GM11168 (cell line): ENCODE data around the gene NBPF6.
"Not testable (repeated sequence)": the region's sequence is repeated elsewhere in the genome, so short reads cannot be mapped to it uniquely, and the experiment has no call there.

Source experiments
- in situ Hi-C: fragments of 300-500 bp; cut with MboI; formaldehyde crosslinking; loops from one replicate; pipeline ENCODE4 v1.12.0; 2022; ENCODE audit warnings: low sequenced_read_pairs; ENCODE audit not compliant: unreplicated experiment

Gene NBPF6

GRCh38 chr1:108495008-108495407 lies 44.9 kb downstream of the NBPF6 start:
- in situ Hi-C loops = loop anchor here (25.0 kb wide), 1 partner anchor 133 kb away; no protein-coding TSS in a partner anchor

GRCh38 chr1:108496856-108497255 lies 46.7 kb downstream of the NBPF6 start:
- in situ Hi-C loops = loop anchor here (25.0 kb wide), 1 partner anchor 135 kb away; no protein-coding TSS in a partner anchor

DNA sequence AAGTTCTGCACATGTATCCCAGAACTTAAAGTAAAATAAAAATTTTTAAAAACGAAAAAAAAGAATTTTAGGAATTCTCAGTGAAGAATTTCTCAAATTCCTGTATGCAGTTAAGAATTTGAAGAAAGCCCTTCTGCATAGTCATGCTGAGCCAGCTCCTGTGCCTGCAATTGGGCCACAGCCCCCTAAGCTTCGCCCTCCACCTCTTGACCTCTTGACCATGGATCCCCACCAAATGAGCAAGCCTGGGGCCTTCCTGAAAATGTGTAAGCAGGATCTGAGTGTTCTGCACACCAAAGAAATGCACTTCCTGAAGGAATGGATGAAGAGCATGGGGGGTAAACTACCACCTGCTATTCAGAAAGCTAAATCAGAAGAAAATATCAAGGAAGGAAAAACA lies 52.0 kb downstream of the NBPF6 start:
- in situ Hi-C loops = loop anchor here (10.0 kb wide), 1 partner anchor 143 kb away; no protein-coding TSS in a partner anchor

GRCh38 chr1:108502624-108503023 lies 52.5 kb downstream of the NBPF6 start:
- in situ Hi-C loops = loop anchor here (10.0 kb wide), 1 partner anchor 142 kb away; no protein-coding TSS in a partner anchor

- in situ Hi-C loops = loop anchor here (10.0 kb wide), 1 partner anchor 142 kb away; no protein-coding TSS in a partner anchor
These were observed 53.1 kb downstream of the NBPF6 start for GRCh38 chr1:108503062-108503733.

DNA sequence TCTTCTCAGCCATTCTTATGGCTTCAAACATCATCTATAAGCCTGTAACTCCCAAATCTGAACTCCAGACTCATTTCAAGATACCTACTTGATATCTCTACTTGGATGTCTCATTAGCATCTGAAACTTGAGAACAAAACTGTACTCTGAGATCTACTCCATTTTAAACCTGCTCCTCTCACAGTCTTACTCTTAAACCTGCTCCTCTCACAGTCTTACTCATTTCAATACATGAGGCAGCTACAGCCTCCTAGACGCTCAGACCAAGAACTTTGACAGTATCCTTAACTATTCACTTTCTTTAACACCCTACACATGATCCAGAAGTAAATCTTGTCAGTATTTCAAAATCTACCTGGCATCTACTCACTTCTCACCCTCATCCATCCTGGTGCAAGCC lies 54.3 kb downstream of the NBPF6 start:
- in situ Hi-C loops = loop anchor here (10.0 kb wide), 1 partner anchor 140 kb away; no protein-coding TSS in a partner anchor

- in situ Hi-C loops = loop anchor here (10.0 kb wide), 1 partner anchor 139 kb away; no protein-coding TSS in a partner anchor
These were observed 55.6 kb downstream of the NBPF6 start for GRCh38 chr1:108505763-108506070.

GRCh38 chr1:108511764-108512163 lies 61.6 kb downstream of the NBPF6 start:
- in situ Hi-C loops = no loop called here

- in situ Hi-C loops = no loop called here
These were observed 62.3 kb downstream of the NBPF6 start for GRCh38 chr1:108512239-108513043.

DNA sequence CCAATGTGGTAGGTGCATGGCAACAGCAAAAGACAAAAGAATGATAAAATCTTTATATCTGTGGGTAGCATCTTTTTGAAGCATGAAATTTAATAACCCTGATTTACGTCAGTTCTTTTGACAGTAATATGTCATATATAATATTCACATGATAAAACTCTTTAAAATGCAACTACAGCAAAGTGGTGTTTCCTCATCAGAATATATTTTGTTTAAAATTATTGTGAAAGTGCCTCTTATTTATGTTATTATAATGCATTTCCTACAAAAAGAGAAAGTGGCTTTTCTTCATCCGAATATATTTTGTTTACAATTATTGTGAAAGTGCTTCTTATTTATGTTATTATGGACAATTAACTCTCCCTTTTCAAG lies 62.9 kb downstream of the NBPF6 start:
- in situ Hi-C loops = no loop called here

DNA sequence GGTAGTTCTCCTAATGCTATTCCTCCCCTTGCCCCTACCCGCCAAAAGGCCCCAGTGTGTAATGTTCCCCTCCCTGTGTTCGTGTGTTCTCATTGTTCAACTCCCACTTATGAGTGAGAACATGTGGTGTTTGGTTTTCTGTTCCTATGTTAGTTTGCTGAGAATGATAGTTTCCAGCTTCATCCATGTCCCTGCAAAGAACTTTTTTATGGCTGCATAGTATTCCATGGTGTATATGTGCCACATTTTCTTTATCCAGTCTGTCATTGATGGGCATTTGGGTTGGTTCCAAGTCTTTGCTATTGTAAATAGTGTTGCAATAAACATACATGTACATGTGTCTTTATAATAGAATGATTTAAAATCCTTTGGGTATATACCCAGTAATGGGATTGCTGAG lies 63.8 kb downstream of the NBPF6 start:
- in situ Hi-C loops = not testable (repeated sequence)

- in situ Hi-C loops = loop anchor here (5.0 kb wide), 1 partner anchor 45 kb away; the partner anchor contains the start of gene EEIG2
These were observed 67.3 kb downstream of the NBPF6 start for GRCh38 chr1:108517301-108517897.
